HepG2 (cell line): ENCODE data around the gene CCDC57. TPM values are rescaled to one million over a fixed set of nuclear protein-coding genes. Genes with fewer than 3 reads are reported as not detected.

Experiments
- AGO2 ChIP-seq: fragments of 200-400 bp; formaldehyde crosslinking; optimal IDR thresholded peaks from 2 replicates; pipeline ENCODE3; 2017; ENCODE audit warnings: mild to moderate bottlenecking, low read depth, low read length, moderate library complexity
- GZF1 ChIP-seq: sonication (generic); formaldehyde crosslinking; IDR thresholded peaks from 2 replicates; pipeline ENCODE4 v1.5.1; 2020; ENCODE audit warnings: mild to moderate bottlenecking, missing genetic modification reagents
- HNF1B ChIP-seq: sonication (generic); formaldehyde crosslinking; IDR thresholded peaks from 2 replicates; pipeline ENCODE4 v1.5.1; 2020; ENCODE audit warnings: mild to moderate bottlenecking, moderate library complexity, missing genetic modification reagents
- KDM5B ChIP-seq: sonication (generic); formaldehyde crosslinking; IDR thresholded peaks from 2 replicates; pipeline ENCODE4 v1.4.0; 2020; ENCODE audit warnings: missing genetic modification reagents, mild to moderate bottlenecking, borderline replicate concordance
- MNT ChIP-seq: fragments of 450-650 bp; IDR thresholded peaks from 2 replicates; pipeline ENCODE4 v1.6.1; 2016
- NONO ChIP-seq, 2 experiments: fragments of 450-650 bp in 1 of 2; sonication (generic) in 1 of 2; formaldehyde crosslinking in 1 of 2; IDR thresholded peaks in 1 of 2; conservative IDR thresholded peaks in 1 of 2; 2 replicates each; pipeline versions ENCODE4 v1.6.1 to v1.8.0; 2017 to 2022; ENCODE audit warnings: mild to moderate bottlenecking in 1 of 2, missing genetic modification reagents in 1 of 2, moderate library complexity in 1 of 2
- PAF1 ChIP-seq: IDR thresholded peaks from 2 replicates; pipeline ENCODE4 v1.6.1; 2016; ENCODE audit warnings: missing genetic modification reagents, missing compliant biosample characterization
- RBM39 ChIP-seq: fragments of 200-400 bp; formaldehyde crosslinking; IDR thresholded peaks from one replicate; pipeline ENCODE4 v1.6.1; 2018; ENCODE audit warnings: antibody characterized with exemption, mild to moderate bottlenecking, low read depth, low read length; ENCODE audit not compliant: poor library complexity, severe bottlenecking
- TRIM24 ChIP-seq: sonication (generic); formaldehyde crosslinking; IDR thresholded peaks from 2 replicates; pipeline ENCODE4 v1.8.0; 2022; ENCODE audit warnings: mild to moderate bottlenecking, missing genetic modification reagents
- ZBTB33 ChIP-seq: sonication (generic); formaldehyde crosslinking; IDR thresholded peaks from 2 replicates; pipeline ENCODE4 v1.4.0; 2020; ENCODE audit warnings: missing genetic modification reagents
- ZC3H13 ChIP-seq: sonication (generic); formaldehyde crosslinking; IDR thresholded peaks from 2 replicates; pipeline ENCODE4 v1.8.1; 2023; ENCODE audit warnings: mild to moderate bottlenecking, missing genetic modification reagents, moderate library complexity
- ZNF350 ChIP-seq: sonication (generic); formaldehyde crosslinking; IDR thresholded peaks from 2 replicates; pipeline ENCODE4 v1.4.0; 2020; ENCODE audit warnings: mild to moderate bottlenecking, low read depth, missing genetic modification reagents, borderline replicate concordance
- ZNF574 ChIP-seq: sonication (generic); formaldehyde crosslinking; IDR thresholded peaks from 2 replicates; pipeline ENCODE4 v1.4.0; 2020; ENCODE audit warnings: missing genetic modification reagents
- ZNF687 ChIP-seq: sonication (generic); formaldehyde crosslinking; IDR thresholded peaks from 2 replicates; pipeline ENCODE4 v1.5.1; 2020; ENCODE audit warnings: mild to moderate bottlenecking, missing genetic modification reagents, moderate library complexity
- polyA plus RNA-seq, 8 experiments: library from polyadenylated mRNA; depleted of rRNA in 3 of 8; stranded (reverse) in 7 of 8; unstranded in 1 of 8; fragments of >200 nt; fragmentation: Illumina TruSeq in 4 of 8; extraction: Trizol in 4 of 8; gene quantifications; 2 replicates each; pipeline versions ENCODE4 v1.2.1 to v1.2.3, GENCODE V29; 2011 to 2016; ENCODE audit warnings: low read depth in 4 of 8, missing spikeins in 1 of 8, mixed read lengths in 1 of 8; ENCODE audit not compliant: insufficient read depth in 1 of 8
- total RNA-seq, 5 experiments: library from RNA; depleted of rRNA; stranded (reverse); fragments of >200 nt; fragmentation: Illumina TruSeq; extraction: Trizol; gene quantifications; 2 replicates each; pipeline ENCODE4 v1.2.3, GENCODE V29; 2016; ENCODE audit warnings: low read depth in 1 of 5

CCDC57 gene
- total and polyA plus RNA-seq, 2 of the 13 experiments (the other 11 are each of a cell fraction or from before 2014, with no cell fraction given) = 59.3 to 59.9 TPM

GRCh38 chr17:82234211-82235055, 21.8 kb upstream of the CCDC57 start (continued):
- TF ChIP-seq ZNF687 = peak; percentile 13; the same call in 1 of the 2 replicates
- TF ChIP-seq ZC3H13 = 0 out of 2 replicates have a peak, but pooled peaks have one; percentile 17
- no peak for TF ChIP-seq MNT
- no peak for TF ChIP-seq KDM5B (CRISPR knock-in tag)
- TF ChIP-seq RBM39 = peak; percentile 74
- peak; percentile 21; the same call in 1 of the 2 replicates for TF ChIP-seq ZBTB33 (CRISPR knock-in tag)
- no peak for TF ChIP-seq TRIM24
- peak; percentile 93 for TF ChIP-seq AGO2
- TF ChIP-seq ZNF350 = peak; percentile 49; the same call in 1 of the 2 replicates
- TF ChIP-seq PAF1 = 0 out of 2 replicates have a peak, but pooled peaks have one; percentile 44
- TF ChIP-seq NONO (IDR thresholded peaks at IDR 0.05) = no peak
- peak; percentile 42 for TF ChIP-seq NONO (CRISPR knock-in tag; conservative IDR thresholded peaks at IDR 0.05)
- TF ChIP-seq GZF1 (CRISPR knock-in tag) = peak; percentile 21; the same call in 1 of the 2 replicates
- TF ChIP-seq HNF1B (CRISPR knock-in tag) = 0 out of 2 replicates have a peak, but pooled peaks have one; percentile 17
- TF ChIP-seq ZNF574 (CRISPR knock-in tag) = 0 out of 2 replicates have a peak, but pooled peaks have one; percentile 22
